HG03457 (cell line): ENCODE data around the gene FN3K.

ENCODE experiments used
- ATAC-seq: cut with Tn5 transposase; IDR thresholded peaks from one replicate; pipeline ENCODE4 v1.9.1; 2021; ENCODE audit warnings: moderate number of reproducible peaks; ENCODE audit not compliant: unreplicated experiment

FN3K gene

GRCh38 chr17:82703036-82703745 is 32.2 kb upstream of the FN3K start:
- no peak for ATAC-seq

GRCh38 chr17:82703935-82704865 is 31.2 kb upstream of the FN3K start:
- no peak for ATAC-seq

DNA sequence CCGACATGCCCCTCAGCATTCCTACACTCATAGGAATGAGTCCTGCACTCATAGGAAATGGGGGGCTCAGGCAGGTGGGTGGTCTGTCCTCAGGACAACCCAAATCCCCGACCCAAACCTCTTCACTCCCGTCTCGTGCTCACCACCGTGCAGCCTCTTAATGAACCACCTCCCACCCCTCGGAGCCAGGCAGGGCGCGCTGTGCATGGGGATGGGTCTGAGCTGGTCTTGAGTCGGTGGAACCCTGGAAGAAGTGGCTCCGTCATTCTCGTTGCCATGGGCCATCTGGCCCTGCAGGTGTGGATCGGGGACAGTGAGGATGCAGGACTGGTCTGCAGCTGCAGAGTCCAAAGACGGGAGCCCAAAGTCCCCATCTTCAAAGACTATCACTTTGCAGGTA is 30.5 kb upstream of the FN3K start:
- no peak for ATAC-seq

DNA sequence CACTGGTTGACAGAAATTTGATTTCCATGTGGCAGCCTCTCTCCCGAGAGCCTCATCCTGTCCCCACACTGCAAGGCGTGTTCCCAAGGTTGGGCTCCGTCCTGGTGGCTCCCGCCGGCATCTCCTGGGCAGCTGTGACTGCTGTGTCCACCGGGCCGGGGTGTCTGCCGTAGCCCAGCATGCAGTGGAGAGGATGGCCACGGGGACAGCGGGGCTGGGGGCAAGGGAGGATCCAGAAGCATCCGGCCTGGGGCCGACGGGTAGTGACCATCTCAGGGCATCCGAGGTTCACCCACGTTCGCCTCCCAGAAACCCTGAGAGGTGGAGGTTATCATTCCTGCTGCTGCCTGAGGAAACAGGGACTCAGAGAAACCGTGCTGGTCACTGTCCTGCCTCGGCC is 29.7 kb upstream of the FN3K start:
- ATAC-seq, result no peak

GRCh38 chr17:82709024-82709675 is 26.3 kb upstream of the FN3K start:
- no peak for ATAC-seq

- ATAC-seq, result no peak
Observed at GRCh38 chr17:82709676-82710498, 25.5 kb upstream of the FN3K start.

DNA sequence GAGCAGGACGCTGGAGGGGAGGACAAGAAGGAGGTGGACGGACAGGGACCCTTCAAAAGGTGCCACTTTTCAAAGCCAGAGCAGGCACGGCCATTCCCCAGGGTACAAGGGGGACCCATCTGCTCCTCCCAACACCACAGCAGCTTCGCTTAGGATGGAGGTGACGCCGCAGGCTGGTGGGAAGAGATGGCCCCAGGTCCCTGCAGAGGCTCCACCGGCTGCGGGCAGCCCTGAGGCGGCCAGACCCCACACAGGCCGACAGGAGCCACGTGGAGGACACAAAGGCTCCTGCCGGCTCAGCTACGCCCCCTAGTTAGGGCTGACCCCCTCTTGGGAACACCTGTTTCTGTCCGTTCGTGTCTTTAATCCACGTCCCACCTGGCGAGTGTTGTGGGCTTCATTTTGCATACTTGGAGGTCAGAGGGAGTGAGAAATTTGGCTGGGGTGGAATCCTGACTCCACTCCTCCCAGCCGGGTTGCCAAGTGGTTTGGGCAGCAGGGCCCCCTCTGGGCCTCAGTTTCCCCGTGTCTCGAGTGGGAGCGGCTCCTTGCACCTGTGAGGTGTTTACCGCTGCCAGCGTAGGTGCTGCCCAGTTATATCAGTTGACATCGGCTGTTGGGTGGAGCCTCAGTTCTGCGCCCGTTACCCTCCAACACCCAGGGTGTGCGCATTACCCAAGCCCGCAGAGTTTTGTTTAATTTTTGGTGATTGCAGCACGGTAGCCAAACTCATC is 24.7 kb upstream of the FN3K start:
- ATAC-seq, result no peak

GRCh38 chr17:82713071-82713723 is 22.2 kb upstream of the FN3K start:
- ATAC-seq, result no peak

- no peak for ATAC-seq
Observed at GRCh38 chr17:82716203-82717010, 19.0 kb upstream of the FN3K start, which contains the start of gene FN3KRP. Gene FN3KRP (plus strand): TSS chr17:82716706. CDS start chr17:82716756, 50 bp downstream.

- no peak for ATAC-seq
Observed at GRCh38 chr17:82718986-82719685, 16.3 kb upstream of the FN3K start.

DNA sequence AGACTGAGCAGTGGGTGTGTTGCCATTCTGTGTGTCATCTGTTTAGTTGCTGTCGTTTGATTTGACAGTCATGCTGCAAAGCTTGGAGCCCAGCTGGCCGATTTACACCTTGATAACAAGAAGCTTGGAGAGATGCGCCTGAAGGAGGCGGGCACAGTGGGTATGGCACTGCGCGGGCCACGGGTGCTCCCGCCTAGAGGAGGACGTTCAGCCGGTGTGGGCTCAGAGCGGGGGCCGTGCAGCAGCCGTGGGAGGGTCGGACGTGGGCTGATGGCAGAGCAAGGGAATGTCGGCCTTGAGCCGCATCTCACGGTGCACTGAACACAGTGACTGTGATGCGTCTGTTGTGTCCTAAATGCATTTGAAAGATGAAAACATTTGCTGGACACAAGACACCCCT is 15.2 kb upstream of the FN3K start:
- ATAC-seq, result no peak

DNA sequence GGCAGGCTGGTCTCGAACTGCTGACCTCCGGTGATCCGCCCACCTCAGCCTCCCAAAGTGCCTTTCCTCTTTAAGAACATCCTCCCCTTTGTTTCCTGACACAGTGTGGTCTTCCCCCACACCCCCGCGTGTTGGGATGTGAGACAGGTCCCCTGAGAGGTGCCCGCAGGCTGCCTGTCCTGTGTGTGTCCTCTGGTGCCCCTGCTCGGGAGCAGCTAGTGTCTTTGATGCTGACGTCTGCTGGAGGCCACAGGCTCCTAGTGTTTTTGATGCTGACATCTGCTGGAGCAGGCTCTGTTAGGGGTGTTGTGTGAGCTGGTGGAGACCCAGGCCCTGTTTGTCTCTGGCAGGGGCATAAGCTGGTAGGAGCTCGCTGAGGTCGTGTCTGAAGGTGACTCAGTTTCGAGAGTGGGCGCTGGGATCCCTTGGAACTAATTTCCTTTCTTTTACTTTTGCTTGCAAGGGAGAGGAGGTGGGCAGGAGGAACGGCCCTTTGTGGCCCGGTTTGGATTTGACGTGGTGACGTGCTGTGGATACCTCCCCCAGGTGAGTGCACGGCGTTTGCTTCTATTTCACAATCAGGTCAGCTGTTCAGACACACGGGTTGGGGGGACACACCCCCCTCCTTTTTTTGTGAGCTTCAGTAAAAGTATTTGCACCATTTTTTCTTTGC is 12.9 kb upstream of the FN3K start:
- ATAC-seq, result no peak

DNA sequence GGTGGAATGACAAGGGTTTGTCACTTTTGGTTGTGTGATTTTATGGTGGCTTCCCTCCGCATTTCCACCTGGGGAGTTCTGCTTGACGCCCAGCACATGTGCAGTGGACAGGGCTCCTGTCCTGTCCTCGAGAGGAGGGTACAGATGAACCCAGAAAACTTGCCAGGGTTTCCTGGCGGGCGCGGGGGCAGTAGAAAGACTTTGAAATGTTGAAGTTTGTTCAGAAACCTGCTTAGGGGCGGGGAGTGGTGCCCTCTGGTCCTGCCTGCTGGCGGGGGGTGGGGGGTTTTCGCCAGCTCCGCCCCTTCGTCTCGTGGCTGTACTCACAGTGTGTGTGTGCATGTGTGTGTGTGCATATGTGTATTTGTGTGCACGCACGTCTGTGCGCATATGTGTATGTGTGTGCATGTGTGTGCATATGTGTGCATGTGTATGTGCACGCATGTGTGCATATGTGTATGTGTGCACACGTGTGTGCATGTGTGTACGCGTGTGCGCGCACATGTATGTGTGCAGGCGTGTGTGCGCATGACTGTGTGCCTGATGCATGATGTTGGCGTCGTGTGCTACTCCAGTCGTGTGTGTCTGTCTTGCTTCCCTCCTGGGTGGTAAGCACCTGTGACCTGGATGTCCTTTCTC is 12.1 kb upstream of the FN3K start:
- no peak for ATAC-seq

- ATAC-seq, result no peak
Observed at GRCh38 chr17:82726427-82726826, 9.0 kb upstream of the FN3K start.

- no peak for ATAC-seq
Observed at GRCh38 chr17:82729479-82730260, 5.7 kb upstream of the FN3K start.

- no peak for ATAC-seq
Observed at GRCh38 chr17:82732118-82732743, 3.2 kb upstream of the FN3K start.
